Calu3 (cell line): ENCODE results near the gene STK39. TPM values are rescaled to one million over a fixed set of nuclear protein-coding genes. Genes with fewer than 3 reads are reported as not detected.

Source experiments
- BruUV-seq: library from RNA; stranded (reverse); fragments of 400-500 nt; replicated peaks from 2 replicates; lab custom pipeline; 2021; lab: Mats Ljungman, UMichigan
- CTCF ChIA-PET: fragments of 300-600 bp; sonication (Branson Sonifier 250); formaldehyde crosslinking; loops from one replicate; lab custom pipeline; 2022; ENCODE audit warnings: antibody characterized with exemption; lab: Charles Lee
- DNase-seq: peaks from one replicate; pipeline ENCODE4 v3.0.0; 2022
- H3K27ac Mint-ChIP-seq: one replicate; pipeline ENCODE4 v1.8.0; 2022; ENCODE audit warnings: mixed read lengths; ENCODE audit not compliant: unreplicated experiment
- H3K27me3 Mint-ChIP-seq: one replicate; pipeline ENCODE4 v1.8.0; 2022; ENCODE audit warnings: mixed read lengths; ENCODE audit not compliant: unreplicated experiment
- H3K36me3 Mint-ChIP-seq: one replicate; pipeline ENCODE4 v1.8.0; 2022; ENCODE audit warnings: mild to moderate bottlenecking, moderate library complexity, mixed read lengths; ENCODE audit not compliant: insufficient read depth, unreplicated experiment
- H3K4me1 Mint-ChIP-seq: one replicate; pipeline ENCODE4 v1.8.0; 2022; ENCODE audit warnings: mild to moderate bottlenecking, low read depth, mixed read lengths; ENCODE audit not compliant: unreplicated experiment
- H3K4me3 Mint-ChIP-seq: one replicate; pipeline ENCODE4 v1.8.0; 2022; ENCODE audit warnings: mild to moderate bottlenecking, low read depth, moderate library complexity, mixed read lengths; ENCODE audit not compliant: unreplicated experiment
- H3K9me3 Mint-ChIP-seq: one replicate; pipeline ENCODE4 v1.8.0; 2022; ENCODE audit warnings: low read depth, mixed read lengths; ENCODE audit not compliant: unreplicated experiment
- CTCF ChIP-seq: fragments of 200-600 bp; IDR thresholded peaks from one replicate; pipeline ENCODE4 v1.8.0; 2022; ENCODE audit warnings: antibody characterized with exemption; ENCODE audit not compliant: unreplicated experiment
- intact Hi-C: fragments of 100-400 bp; cut with micrococcal nuclease; formaldehyde crosslinking; loops from one replicate; pipeline ENCODE4 v1.10.0; 2022; ENCODE audit not compliant: unreplicated experiment
- total RNA-seq: library from RNA; stranded (reverse); gene quantifications from 2 replicates; pipeline ENCODE4 v1.2.3, GENCODE V29; 2022

STK39 gene
- total RNA-seq, 1 experiment from 2014 or later = 110 TPM

- Mint-ChIP-seq H3K27me3 (no peaks in the 10 kb centered on the region), H3K4me3 (no peak overlapping the region), H3K36me3 (peaks cover 10% of the 10 kb centered on the region), H3K27ac (no peak overlapping the region), H3K9me3 (no peaks in the 10 kb centered on the region), H3K4me1 (peaks cover 25% of the 10 kb centered on the region)
- CTCF ChIA-PET = interaction anchor here (1.2 kb wide), 1 partner anchor 84 kb away, joined by 5 read pairs; no protein-coding TSS in a partner anchor
- BruUV-seq = no TSS peak
- no peak for DNase-seq
- no peak for TF ChIP-seq CTCF
- intact Hi-C loops = no loop called here
Observed at GRCh38 chr2:168252976-168253375, 5.6 kb upstream of the STK39 start.

GRCh38 chr2:168246483-168247340 is 683 bp downstream of the STK39 start:
- no TSS peak for BruUV-seq
- DNase-seq = peak; percentile 68
- intact Hi-C loops = loop anchor here (5.0 kb wide), 3 partner anchors 34 to 109 kb away; no protein-coding TSS in a partner anchor
- peaks cover 24% of the 10 kb centered on the region for H3K4me1 Mint-ChIP-seq
- H3K9me3 Mint-ChIP-seq = no peaks in the 10 kb centered on the region
- peaks cover 55% of the 10 kb centered on the region for H3K36me3 Mint-ChIP-seq
- peak overlapping the region; percentile 88 for H3K27ac Mint-ChIP-seq
- H3K4me3 Mint-ChIP-seq = no peak overlapping the region
- H3K27me3 Mint-ChIP-seq = no peaks in the 10 kb centered on the region
- no peak for TF ChIP-seq CTCF
- CTCF ChIA-PET = interaction anchor here (1.0 to 2.0 kb wide), 4 partner anchors 25 to 109 kb away, joined by 4 to 7 read pairs (median 6); no protein-coding TSS in a partner anchor

- Mint-ChIP-seq H3K27me3 (no peaks in the 10 kb centered on the region), H3K9me3 (no peaks in the 10 kb centered on the region), H3K4me3 (no peak overlapping the region), H3K4me1 (peaks cover 24% of the 10 kb centered on the region), H3K36me3 (peaks cover 55% of the 10 kb centered on the region), H3K27ac (peak overlapping the region; percentile 88)
- no peak for DNase-seq
- no peak for TF ChIP-seq CTCF
- CTCF ChIA-PET = interaction anchor here (2.0 kb wide), 1 partner anchor 91 kb away, joined by 7 read pairs; no protein-coding TSS in a partner anchor
- no TSS peak for BruUV-seq
- intact Hi-C loops = loop anchor here (5.0 kb wide), 3 partner anchors 34 to 109 kb away; no protein-coding TSS in a partner anchor
Observed at GRCh38 chr2:168246072-168246482, 1.3 kb downstream of the STK39 start.

- Mint-ChIP-seq H3K4me1 (peaks cover 24% of the 10 kb centered on the region), H3K36me3 (peaks cover 55% of the 10 kb centered on the region), H3K9me3 (no peaks in the 10 kb centered on the region), H3K27ac (peak overlapping the region; percentile 88), H3K27me3 (no peaks in the 10 kb centered on the region), H3K4me3 (no peak overlapping the region)
- BruUV-seq = TSS peak; percentile 9
- DNase-seq = no peak
- intact Hi-C loops = loop anchor here (2.0 to 5.0 kb wide), 4 partner anchors 24 to 108 kb away; no protein-coding TSS in a partner anchor
- TF ChIP-seq CTCF = no peak
- CTCF ChIA-PET = interaction anchor here (0.7 to 2.0 kb wide), 2 partner anchors 88 to 92 kb away, joined by 3 to 7 read pairs; no protein-coding TSS in a partner anchor
Observed at GRCh38 chr2:168245074-168245825, 2.1 kb downstream of the STK39 start.
